Measurements from ENCODE around the gene ZDHHC14. TPM values are rescaled to one million over a fixed set of nuclear protein-coding genes. Genes with fewer than 3 reads are reported as not detected.

ZDHHC14 gene
- total RNA-seq, 2 experiments from 2014 or later: 2.9 to 3.5 TPM

- peak; percentile 13 for DNase-seq
- Mint-ChIP-seq H3K9me3 (no peaks in the 10 kb centered on the region), H3K36me3 (peaks cover 5% of the 10 kb centered on the region), H3K4me1 (peaks cover 17% of the 10 kb centered on the region), H3K27me3 (no peaks in the 10 kb centered on the region), H3K4me3 (no peak overlapping the region), H3K27ac (peak overlapping the region; percentile 0)
Measured at GRCh38 chr6:157647261-157647915, 266.4 kb downstream of the ZDHHC14 start.

DNA sequence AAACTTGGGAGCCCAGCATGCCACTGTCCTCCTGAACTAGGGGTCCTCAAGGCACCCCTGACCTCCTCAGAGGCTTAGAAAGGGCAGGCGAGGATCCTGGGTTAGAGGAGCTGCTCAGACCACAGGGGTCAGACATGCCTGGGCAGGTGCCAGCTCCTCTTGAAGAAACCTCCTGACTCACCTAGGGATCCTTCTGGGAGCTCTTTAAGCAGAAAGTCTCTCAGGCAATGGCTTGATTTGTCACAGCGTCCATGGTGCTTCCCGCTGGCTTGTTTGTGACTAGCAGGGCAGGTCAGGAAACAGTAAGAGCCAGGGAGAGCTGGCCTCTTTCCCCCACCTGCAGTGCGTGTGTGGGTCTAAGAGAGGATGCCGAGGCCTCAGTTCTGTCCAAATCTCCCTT, 267.6 kb downstream of the ZDHHC14 start:
- Mint-ChIP-seq H3K27me3 (no peaks in the 10 kb centered on the region), H3K4me1 (peaks cover 17% of the 10 kb centered on the region), H3K36me3 (peaks cover 5% of the 10 kb centered on the region), H3K27ac (no peak overlapping the region), H3K9me3 (no peaks in the 10 kb centered on the region), H3K4me3 (no peak overlapping the region)
- no peak for DNase-seq

DNA sequence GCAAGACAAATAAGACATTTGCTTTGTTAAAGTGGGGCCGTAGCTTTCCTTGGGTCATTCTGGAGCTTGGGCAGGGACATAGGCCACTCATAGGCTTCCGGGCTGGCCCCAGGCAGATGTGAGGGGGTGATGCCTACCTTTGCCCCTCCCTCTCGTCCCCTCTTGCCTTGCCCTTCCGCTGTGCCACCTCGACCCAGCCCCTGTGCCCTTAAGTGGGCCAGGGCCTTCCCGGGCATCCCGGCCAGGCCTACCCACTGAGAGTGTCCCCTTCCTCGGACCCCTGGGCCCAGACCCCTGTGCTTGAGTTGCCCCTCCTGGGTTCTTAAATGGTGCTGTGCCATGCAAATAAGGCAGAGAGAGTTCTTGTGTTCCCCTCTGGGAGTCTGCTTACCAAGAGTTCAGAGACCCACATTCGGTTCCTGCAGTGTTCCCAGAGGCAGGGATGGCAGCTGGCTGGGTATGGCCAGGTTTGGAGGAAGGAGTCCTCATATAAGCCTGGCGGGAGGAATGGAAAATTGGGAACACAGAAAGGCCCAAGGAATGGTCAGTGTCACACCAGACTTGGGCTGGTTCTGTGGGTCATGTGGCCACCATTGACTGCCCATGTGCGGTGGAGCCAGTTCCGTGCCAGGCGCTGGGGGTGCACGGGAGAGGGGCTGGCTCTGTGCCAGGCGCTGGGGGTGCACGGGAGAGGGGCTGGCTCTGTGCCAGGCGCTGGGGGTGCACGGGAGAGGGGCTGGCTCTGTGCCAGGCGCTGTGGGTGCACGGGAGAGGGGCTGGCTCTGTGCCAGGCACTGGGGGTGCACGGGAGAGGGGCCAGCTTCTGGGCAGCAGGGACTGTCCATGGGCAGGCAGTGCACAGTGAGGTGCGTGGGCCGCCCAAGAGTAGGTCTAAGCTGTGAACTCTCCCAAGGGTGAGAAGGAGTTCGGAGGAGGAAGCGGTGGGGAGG, 268.6 kb downstream of the ZDHHC14 start:
- Mint-ChIP-seq H3K4me1 (peaks cover 17% of the 10 kb centered on the region), H3K27ac (no peak overlapping the region), H3K27me3 (no peaks in the 10 kb centered on the region), H3K36me3 (peaks cover 5% of the 10 kb centered on the region), H3K9me3 (no peaks in the 10 kb centered on the region), H3K4me3 (no peak overlapping the region)
- no peak for DNase-seq

GRCh38 chr6:157650261-157650640, 269.3 kb downstream of the ZDHHC14 start:
- no peak overlapping the region for H3K4me3 Mint-ChIP-seq
- H3K27me3 Mint-ChIP-seq: no peaks in the 10 kb centered on the region
- no peak for DNase-seq
- H3K9me3 Mint-ChIP-seq: no peaks in the 10 kb centered on the region
- H3K27ac Mint-ChIP-seq: no peak overlapping the region
- H3K4me1 Mint-ChIP-seq: peaks cover 17% of the 10 kb centered on the region
- H3K36me3 Mint-ChIP-seq: peaks cover 5% of the 10 kb centered on the region

DNA sequence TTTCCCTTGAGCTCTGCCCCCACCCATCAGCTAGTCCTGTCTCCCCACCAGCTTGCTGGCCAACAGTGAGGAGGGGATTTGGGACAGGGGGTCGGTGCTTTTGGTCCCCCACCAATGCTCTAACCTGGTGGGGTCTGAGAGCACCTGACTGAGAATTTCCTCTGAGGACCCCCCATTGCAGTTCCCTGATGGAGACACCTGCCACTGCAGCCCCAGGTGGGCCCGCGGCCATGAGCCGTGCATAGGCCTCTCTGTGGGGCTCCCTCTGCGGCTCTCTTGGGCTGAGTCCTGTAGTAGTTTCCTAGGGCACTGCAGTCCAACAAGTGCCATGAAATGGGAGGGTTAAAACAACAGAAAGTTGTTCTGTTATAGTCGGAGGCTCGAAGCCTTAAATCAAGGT, 269.8 kb downstream of the ZDHHC14 start:
- Mint-ChIP-seq H3K4me1 (peaks cover 17% of the 10 kb centered on the region), H3K4me3 (no peak overlapping the region), H3K27me3 (no peaks in the 10 kb centered on the region), H3K27ac (no peak overlapping the region), H3K36me3 (peaks cover 5% of the 10 kb centered on the region), H3K9me3 (no peaks in the 10 kb centered on the region)
- DNase-seq: no peak

DNA sequence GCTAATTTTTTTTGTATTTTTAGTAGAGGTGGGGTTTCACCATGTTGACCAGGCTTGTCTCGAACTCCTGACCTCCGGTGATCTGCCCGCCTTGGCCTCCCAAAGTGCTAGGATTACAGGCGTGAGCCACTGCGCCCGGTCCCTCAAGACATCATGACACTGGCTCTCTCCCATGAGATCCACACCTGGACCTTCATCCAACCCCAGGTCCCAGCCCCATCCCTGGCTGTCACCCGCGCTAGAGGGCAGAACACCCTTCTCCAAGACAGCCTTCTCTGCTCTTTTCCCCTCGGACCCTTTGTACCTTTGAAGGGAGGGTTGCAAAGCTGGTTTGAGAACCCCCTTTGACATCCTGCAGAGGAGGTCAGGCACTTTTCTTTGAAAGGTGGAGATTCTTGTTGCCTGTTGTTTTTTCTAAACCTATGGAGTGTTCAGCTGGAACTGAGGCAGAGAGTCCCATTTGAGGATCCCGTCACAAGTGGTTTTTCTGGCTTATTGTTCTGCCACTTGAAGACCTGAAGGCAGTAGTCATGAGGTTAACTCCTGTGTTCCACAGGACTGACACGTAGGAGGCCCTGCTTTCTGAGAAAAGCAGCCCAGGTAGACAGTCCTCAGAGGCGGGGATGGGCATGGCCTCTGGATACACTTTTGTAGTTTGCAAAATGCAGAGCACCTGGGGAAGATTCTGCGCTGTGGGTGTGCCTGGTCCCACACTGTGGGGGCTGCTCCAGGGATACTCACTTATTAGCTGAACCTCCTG, 270.9 kb downstream of the ZDHHC14 start:
- peaks cover 5% of the 10 kb centered on the region for H3K36me3 Mint-ChIP-seq
- H3K27me3 Mint-ChIP-seq: no peaks in the 10 kb centered on the region
- no peaks in the 10 kb centered on the region for H3K9me3 Mint-ChIP-seq
- peaks cover 15% of the 10 kb centered on the region for H3K4me1 Mint-ChIP-seq
- H3K4me3 Mint-ChIP-seq: no peak overlapping the region
- no peak for DNase-seq
- H3K27ac Mint-ChIP-seq: no peak overlapping the region

DNA sequence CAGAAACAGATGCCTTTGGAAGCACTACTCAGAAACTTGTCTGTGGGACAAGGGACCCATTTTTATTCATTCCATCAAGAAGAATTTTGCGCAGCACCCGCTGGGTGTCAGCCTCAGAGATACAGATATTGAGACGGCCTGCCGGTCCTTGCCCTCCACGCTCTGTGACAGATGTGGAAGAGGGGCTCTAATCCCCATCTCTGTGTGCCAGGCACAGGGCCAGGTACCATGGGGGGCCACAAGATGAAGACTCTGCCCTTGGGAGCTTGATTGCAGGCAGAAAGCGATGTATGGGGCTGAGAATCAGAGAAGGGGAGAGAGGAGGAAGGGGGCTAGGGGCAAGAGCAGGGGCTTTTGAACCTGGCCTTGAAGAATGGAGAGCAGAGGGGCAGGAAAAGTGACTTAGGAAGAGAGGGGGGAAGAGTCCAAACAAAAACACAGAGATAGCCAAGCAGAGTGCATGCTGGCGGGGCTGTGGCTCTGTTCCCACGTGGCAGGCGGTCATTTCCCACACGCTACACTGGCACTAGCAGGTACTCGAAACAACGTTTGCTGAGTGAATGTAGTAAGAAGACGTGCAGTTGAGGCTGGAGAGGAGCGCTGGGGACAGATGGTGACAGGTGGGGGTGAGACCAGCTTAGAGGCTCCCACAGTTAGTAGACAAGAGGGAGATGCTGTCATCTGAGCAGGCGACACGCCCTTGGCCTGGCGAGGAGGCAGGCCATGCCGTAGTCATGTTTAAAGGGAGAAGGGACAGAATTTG, 271.8 kb downstream of the ZDHHC14 start:
- H3K4me3 Mint-ChIP-seq: no peak overlapping the region
- no peak for DNase-seq
- no peaks in the 10 kb centered on the region for H3K9me3 Mint-ChIP-seq
- H3K27ac Mint-ChIP-seq: no peak overlapping the region
- no peaks in the 10 kb centered on the region for H3K36me3 Mint-ChIP-seq
- H3K4me1 Mint-ChIP-seq: peaks cover 7% of the 10 kb centered on the region
- no peaks in the 10 kb centered on the region for H3K27me3 Mint-ChIP-seq

DNA sequence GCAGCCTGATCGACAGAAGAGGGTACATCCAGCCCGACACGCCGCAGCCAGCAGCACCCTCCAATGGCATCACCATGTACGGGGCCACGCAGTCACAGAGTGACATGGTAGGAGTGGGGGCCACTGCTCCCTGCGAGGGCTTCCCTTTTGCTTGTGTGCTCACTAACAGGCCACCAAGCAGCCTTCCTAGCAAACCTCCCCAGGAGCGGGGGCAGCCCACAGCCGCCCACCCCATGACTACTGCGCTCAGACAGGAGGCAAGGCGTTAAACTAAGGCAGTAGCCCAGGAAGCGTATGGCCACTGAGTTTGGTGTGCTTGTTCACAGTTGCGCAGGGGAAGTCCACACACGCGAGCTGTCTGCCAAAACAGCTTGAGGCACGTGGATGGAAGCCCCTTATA, 272.5 kb downstream of the ZDHHC14 start:
- no peak for DNase-seq
- Mint-ChIP-seq H3K27ac (no peak overlapping the region), H3K4me3 (no peak overlapping the region), H3K27me3 (peaks cover 1% of the 10 kb centered on the region), H3K9me3 (no peaks in the 10 kb centered on the region), H3K36me3 (no peaks in the 10 kb centered on the region), H3K4me1 (peaks cover 3% of the 10 kb centered on the region)

- DNase-seq: no peak
- Mint-ChIP-seq H3K9me3 (no peaks in the 10 kb centered on the region), H3K27ac (no peak overlapping the region), H3K36me3 (no peaks in the 10 kb centered on the region), H3K4me3 (no peak overlapping the region), H3K4me1 (peaks cover 5% of the 10 kb centered on the region), H3K27me3 (peaks cover 7% of the 10 kb centered on the region)
Measured at GRCh38 chr6:157655139-157655538, 274.1 kb downstream of the ZDHHC14 start.

- peaks cover 3% of the 10 kb centered on the region for H3K4me1 Mint-ChIP-seq
- no peaks in the 10 kb centered on the region for H3K36me3 Mint-ChIP-seq
- no peaks in the 10 kb centered on the region for H3K9me3 Mint-ChIP-seq
- no peak for DNase-seq
- H3K27me3 Mint-ChIP-seq: peaks cover 7% of the 10 kb centered on the region
- no peak overlapping the region for H3K4me3 Mint-ChIP-seq
- no peak overlapping the region for H3K27ac Mint-ChIP-seq
Measured at GRCh38 chr6:157656437-157656997, 275.5 kb downstream of the ZDHHC14 start.

DNA sequence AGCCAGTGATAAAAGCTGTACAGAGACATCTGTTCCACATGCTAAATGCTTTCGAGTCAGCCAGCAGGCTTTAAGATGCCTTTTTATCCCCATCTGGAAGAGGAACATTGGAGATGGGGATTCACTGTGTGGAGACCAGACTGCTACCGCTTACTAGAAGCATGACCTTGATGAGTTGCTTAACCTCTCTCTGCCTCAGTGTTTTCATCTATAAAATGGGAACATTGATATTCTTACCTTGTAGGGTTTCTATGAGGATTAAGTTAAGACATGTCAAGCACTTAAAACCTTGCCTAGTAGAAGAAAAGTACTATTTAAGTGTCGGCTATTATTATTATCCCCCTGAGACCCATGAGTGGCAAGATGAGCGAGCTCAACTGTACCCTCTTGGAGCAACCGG, 276.8 kb downstream of the ZDHHC14 start:
- Mint-ChIP-seq H3K27ac (no peak overlapping the region), H3K27me3 (peaks cover 7% of the 10 kb centered on the region), H3K9me3 (no peaks in the 10 kb centered on the region), H3K4me3 (no peak overlapping the region), H3K4me1 (peaks cover 3% of the 10 kb centered on the region), H3K36me3 (no peaks in the 10 kb centered on the region)
- DNase-seq: no peak

DNA sequence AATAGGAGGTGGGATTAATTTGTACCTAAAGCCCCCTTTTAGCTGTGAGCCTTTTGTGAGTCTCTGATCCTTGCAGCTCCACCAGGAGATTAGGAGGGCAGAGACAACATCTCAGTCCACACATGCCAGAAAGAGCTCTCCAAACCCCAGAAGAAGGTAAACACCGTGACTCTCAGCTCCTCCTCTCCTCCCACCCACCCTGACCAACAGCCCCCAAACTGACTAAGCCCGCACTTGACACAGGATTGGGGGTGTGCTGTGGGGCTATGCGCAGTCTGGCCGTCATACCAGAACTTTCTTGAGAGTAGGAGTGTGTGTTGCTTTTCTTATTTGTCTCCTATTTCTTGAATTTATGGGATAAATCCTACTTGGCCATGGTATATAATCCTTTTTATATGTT, 277.3 kb downstream of the ZDHHC14 start:
- DNase-seq: no peak
- Mint-ChIP-seq H3K27me3 (peaks cover 7% of the 10 kb centered on the region), H3K27ac (no peak overlapping the region)

DNA sequence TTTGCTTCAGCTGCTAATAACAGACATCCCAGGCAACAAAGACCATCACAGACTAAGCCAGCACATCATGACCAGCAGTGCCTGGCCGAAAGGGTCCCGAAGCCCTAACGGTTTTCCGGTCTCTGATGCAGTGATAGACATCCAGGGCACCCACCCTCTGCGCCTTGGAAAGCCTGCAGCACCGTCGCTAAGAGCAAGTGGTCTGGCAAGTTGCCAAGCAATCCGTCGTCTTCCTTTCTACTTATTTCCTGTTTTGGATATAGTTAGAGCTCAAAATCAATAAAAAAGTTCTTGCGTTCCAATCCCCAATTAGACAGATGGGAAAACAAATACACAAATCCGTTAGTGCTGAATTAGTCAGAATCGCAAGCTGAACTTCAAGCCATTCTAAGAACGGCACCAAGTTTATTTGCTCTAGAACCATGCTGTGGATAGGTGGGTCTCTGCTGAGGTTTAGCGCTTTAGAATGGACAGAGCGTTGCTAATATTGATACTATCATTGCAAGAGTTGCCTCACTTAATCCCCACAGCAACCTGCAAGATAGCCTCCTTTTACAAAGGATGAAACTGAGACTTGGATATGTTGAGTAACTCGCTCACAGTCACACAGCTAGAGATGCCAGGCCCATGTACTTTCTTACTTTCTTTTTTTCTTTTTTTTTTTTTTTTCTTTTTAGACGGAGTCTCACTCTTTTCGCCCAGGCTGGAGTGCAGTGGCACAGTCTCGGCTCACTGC, 278.7 kb downstream of the ZDHHC14 start:
- H3K9me3 Mint-ChIP-seq: no peaks in the 10 kb centered on the region
- peaks cover 3% of the 10 kb centered on the region for H3K4me1 Mint-ChIP-seq
- H3K4me3 Mint-ChIP-seq: no peak overlapping the region
- DNase-seq: no peak
- H3K27me3 Mint-ChIP-seq: peaks cover 7% of the 10 kb centered on the region
- no peaks in the 10 kb centered on the region for H3K36me3 Mint-ChIP-seq
- H3K27ac Mint-ChIP-seq: no peak overlapping the region

More for the DNA sequence above, 277.3 kb downstream of the ZDHHC14 start:
- peaks cover 3% of the 10 kb centered on the region for H3K4me1 Mint-ChIP-seq
- no peaks in the 10 kb centered on the region for H3K36me3 Mint-ChIP-seq
- no peak overlapping the region for H3K4me3 Mint-ChIP-seq
- H3K9me3 Mint-ChIP-seq: no peaks in the 10 kb centered on the region

DNA sequence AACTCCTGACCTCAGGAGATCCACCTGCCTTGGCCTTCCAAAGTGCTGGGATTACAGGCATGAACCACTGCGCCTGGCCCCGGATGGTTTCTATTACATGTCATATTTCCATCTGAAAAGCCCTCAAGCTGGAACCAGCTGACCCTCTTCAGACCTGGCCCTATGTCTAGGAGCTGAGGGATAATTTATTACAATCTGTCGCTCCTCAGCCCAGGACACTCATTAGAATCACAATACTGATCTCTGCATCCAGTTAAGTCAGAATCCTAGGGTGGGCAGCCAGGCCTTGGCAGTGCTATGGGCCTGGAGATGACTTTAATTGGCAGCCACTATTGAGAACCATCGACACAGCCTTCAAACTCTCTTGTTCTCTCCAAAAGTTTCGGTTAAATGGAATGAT, 279.4 kb downstream of the ZDHHC14 start:
- Mint-ChIP-seq H3K9me3 (no peaks in the 10 kb centered on the region), H3K4me1 (peaks cover 3% of the 10 kb centered on the region), H3K27me3 (peaks cover 7% of the 10 kb centered on the region), H3K36me3 (no peaks in the 10 kb centered on the region), H3K4me3 (no peak overlapping the region), H3K27ac (no peak overlapping the region)
- no peak for DNase-seq

Measured in activated naive CD8-positive, alpha-beta T cell treated with anti-CD3 and anti-CD28 coated beads for 36 hours (primary cell).